K562 (cell line): ENCODE measurements around the gene ZNRD2. TPM values are rescaled to one million over a fixed set of nuclear protein-coding genes. Genes with fewer than 3 reads are reported as not detected.

Source experiments
- ATAC-seq: fragments of 200-7000 bp; cut with Tn5 transposase; 3 replicates; pipeline ENCODE4 v1.9.1; 2020; ENCODE audit warnings: moderate library complexity
- BruUV-seq: library from RNA; stranded (reverse); fragments of 400-500 nt; replicated peaks from 2 replicates; lab custom pipeline; 2021; lab: Mats Ljungman, UMichigan
- CTCF ChIA-PET: fragments of 300-600 bp; formaldehyde crosslinking; extraction: SDS; loops from one replicate; lab custom pipeline; 2021; ENCODE audit warnings: low intra/inter-chr PET ratio; lab: Yijun Ruan, JAX
- POLR2A ChIA-PET: fragments of 300-600, 350-650 bp; sonication (Branson Sonifier 250); formaldehyde crosslinking; extraction: SDS; loops from one replicate; lab custom pipeline; 2021; ENCODE audit warnings: antibody characterized with exemption, inconsistent platforms; lab: Yijun Ruan, JAX
- DNase-seq, 4 experiments: peaks; one replicate each; pipeline versions ENCODE4 v3.0.0 to v3.0.0-alpha.2; 2011 to 2018; ENCODE audit warnings: low spot score in 3 of 4, mixed read lengths in 3 of 4; ENCODE audit errors: extremely low read depth in 1 of 4
- FAIRE-seq: peaks from 2 replicates; lab custom pipeline; 2011; peaks lifted over from hg19 to GRCh38; lab: Jason Lieb, UNC
- H2AFZ ChIP-seq: 2 replicates; pipeline ENCODE4 v1.6.0; 2011; ENCODE audit warnings: low read depth, low read length, control low read depth, inconsistent platforms
- H3K27ac ChIP-seq: fragments of 200-600 bp; 3 replicates; pipeline ENCODE4 v1.8.0; 2011; ENCODE audit warnings: low read depth, mild to moderate bottlenecking, control low read depth, inconsistent platforms, low read length, moderate library complexity, mixed read lengths; ENCODE audit errors: extremely low read depth
- H3K27me3 ChIP-seq, 2 experiments: fragments of 300-600 bp in 1 of 2; 2 replicates in 1 of 2; 3 replicates in 1 of 2; pipeline versions ENCODE4 v1.6.0 to v1.8.0; 2011; ENCODE audit warnings: inconsistent platforms in 2 of 2, low read length in 2 of 2, mild to moderate bottlenecking in 1 of 2, mixed read lengths in 1 of 2, moderate library complexity in 1 of 2; ENCODE audit not compliant: control insufficient read depth in 2 of 2, insufficient read depth in 2 of 2
- H3K36me3 ChIP-seq: fragments of 300-600 bp; 3 replicates; pipeline ENCODE4 v1.8.0; 2011; ENCODE audit warnings: mild to moderate bottlenecking, low read length, inconsistent platforms; ENCODE audit not compliant: control insufficient read depth, insufficient read depth
- H3K4me1 ChIP-seq, 2 experiments: fragments of 200-600 bp in 1 of 2; replicated peaks in 1 of 2; 2 replicates in 1 of 2; 3 replicates in 1 of 2; pipeline versions ENCODE4 v1.5.1 to v1.8.0; 2011; ENCODE audit warnings: inconsistent platforms in 2 of 2, low read length in 2 of 2, mild to moderate bottlenecking in 1 of 2, mixed read lengths in 1 of 2, moderate library complexity in 1 of 2; ENCODE audit not compliant: control insufficient read depth in 2 of 2, insufficient read depth in 2 of 2
- H3K4me2 ChIP-seq: 2 replicates; pipeline ENCODE4 v1.6.1; 2011; ENCODE audit warnings: low read length, control low read depth, inconsistent platforms, mixed read lengths; ENCODE audit not compliant: insufficient read depth
- H3K4me3 ChIP-seq: fragments of 200-600 bp; sonication (generic), shearing (Covaris generic); 2 replicates; pipeline ENCODE4 v1.5.1; 2016; ENCODE audit warnings: control low read depth, inconsistent platforms
- H3K79me2 ChIP-seq: fragments of 200-600 bp; 3 replicates; pipeline ENCODE4 v1.8.0; 2011; ENCODE audit warnings: low read length, inconsistent platforms; ENCODE audit not compliant: control insufficient read depth, insufficient read depth
- H3K9ac ChIP-seq, 2 experiments: 2 replicates each; pipeline versions ENCODE4 v1.6.0 to v1.6.1; 2011; ENCODE audit warnings: low read depth in 2 of 2, low read length in 2 of 2, control low read depth in 1 of 2, inconsistent platforms in 1 of 2, mild to moderate bottlenecking in 1 of 2, mixed read lengths in 1 of 2; ENCODE audit not compliant: insufficient read depth in 1 of 2
- H3K9me1 ChIP-seq: one replicate; pipeline ENCODE4 v1.6.0; 2011; ENCODE audit warnings: inconsistent platforms, mild to moderate bottlenecking, low read length, moderate library complexity; ENCODE audit not compliant: control insufficient read depth, insufficient read depth
- H3K9me3 ChIP-seq: replicated peaks from 2 replicates; pipeline ENCODE4 v1.5.1; 2011; ENCODE audit warnings: low read depth, low read length, inconsistent platforms; ENCODE audit not compliant: control insufficient read depth, insufficient read depth
- H4K20me1 ChIP-seq: replicated peaks from 2 replicates; pipeline ENCODE4 v1.6.1; 2011; ENCODE audit warnings: low read length, inconsistent platforms, mixed read lengths; ENCODE audit not compliant: control insufficient read depth, insufficient read depth
- CC2D1A ChIP-seq: fragments of 450-650 bp; IDR thresholded peaks from 2 replicates; pipeline ENCODE4 v1.6.1; 2017; ENCODE audit warnings: mild to moderate bottlenecking
- ESRRA ChIP-seq: fragments of 450-650 bp; IDR thresholded peaks from 2 replicates; pipeline ENCODE4 v1.6.1; 2014; ENCODE audit warnings: low read depth, mild to moderate bottlenecking, moderate library complexity, borderline replicate concordance
- FOXK2 ChIP-seq, 2 experiments: fragments of 450-650 bp; IDR thresholded peaks in 1 of 2; conservative IDR thresholded peaks in 1 of 2; 2 replicates each; pipeline ENCODE4 v1.6.1; 2016; ENCODE audit warnings: low read depth in 2 of 2, mild to moderate bottlenecking in 1 of 2
- GABPB1 ChIP-seq: sonication (generic); formaldehyde crosslinking; IDR thresholded peaks from 2 replicates; pipeline ENCODE4 v1.8.0; 2022; ENCODE audit warnings: mild to moderate bottlenecking, missing genetic modification reagents
- MTF1 ChIP-seq: fragments of 250-450 bp; sonication (Bioruptor Pico); IDR thresholded peaks from 2 replicates; pipeline ENCODE4 v1.9.0; 2021; ENCODE audit warnings: moderate library complexity, mild to moderate bottlenecking, inconsistent platforms, borderline replicate concordance
- POLR2AphosphoS2 ChIP-seq: IDR thresholded peaks from 2 replicates; pipeline ENCODE4 v1.6.1; 2012; ENCODE audit warnings: low read length, improper control_type of control experiment
- RBFOX2 ChIP-seq: fragments of 200-400 bp; formaldehyde crosslinking; IDR thresholded peaks from 2 replicates; pipeline ENCODE4 v1.6.1; 2017; ENCODE audit warnings: low read depth, mild to moderate bottlenecking, low read length, moderate library complexity
- ZNF695 ChIP-seq: fragments of 450-650 bp; formaldehyde crosslinking; IDR thresholded peaks from 2 replicates; pipeline ENCODE4 v1.4.0; 2020; ENCODE audit warnings: mild to moderate bottlenecking, moderate library complexity
- WGBS: fragments of 100-300 bp; shearing (Covaris generic); methylation state at CpG from one replicate; pipeline ENCODE4 v1.1.6; 2016; ENCODE audit warnings: low coverage, mixed read lengths; ENCODE audit not compliant: insufficient coverage; ENCODE audit errors: missing lambda C conversion rate; 5-methylcytosine and 5-hydroxymethylcytosine counted together
- in situ Hi-C: fragments of 300-500 bp; cut with MboI; formaldehyde crosslinking; loops from 4 replicates; pipeline ENCODE4 v1.15.0; 2018; ENCODE audit warnings: inconsistent platforms, mixed read lengths
- intact Hi-C: fragments of 100-400 bp; cut with micrococcal nuclease; formaldehyde crosslinking; loops from 2 replicates; pipeline ENCODE4 v1.14.2; 2022
- polyA plus RNA-seq, 8 experiments: library from polyadenylated mRNA; depleted of rRNA in 4 of 8; stranded (reverse) in 5 of 8; unstranded in 3 of 8; fragments of >200 nt; fragmentation: Nextera tagmentation in 2 of 8; fragmentation: Illumina TruSeq in 1 of 8; extraction: Ambion mirVana in 2 of 8; extraction: Trizol in 1 of 8; gene quantifications; 2 replicates each; pipeline versions ENCODE4 v1.2.1 to v1.2.3, GENCODE V29; 2011 to 2014; ENCODE audit warnings: inconsistent platforms in 1 of 8, missing spikeins in 1 of 8
- total RNA-seq, 7 experiments: library from RNA; depleted of rRNA in 6 of 7; stranded (reverse); fragments of >200 nt in 6 of 7; fragmentation: Illumina TruSeq in 2 of 7; extraction: Trizol in 2 of 7; gene quantifications; 2 replicates each; pipeline versions ENCODE4 v1.2.1 to v1.2.3, GENCODE V29; 2011 to 2021; ENCODE audit warnings: low replicate concordance in 1 of 7
- TF ChIP-seq, protein P1 (sequence below): IDR thresholded peaks from 2 replicates; pipeline ENCODE4 v1.6.1; 2011; ENCODE audit not compliant: insufficient read length; ENCODE audit errors: extremely low read depth
- TF ChIP-seq, protein P2 (sequence below): fragments of 150-350 bp; IDR thresholded peaks from 2 replicates; pipeline ENCODE4 v1.6.1; 2014; ENCODE audit warnings: low read depth, mild to moderate bottlenecking, low read length, borderline replicate concordance

Gene ZNRD2
- total and polyA plus RNA-seq, 9 of the 15 experiments (the other 6 are each of a cell fraction or from before 2014, with no cell fraction given) = 13.4 to 129 (median 60.4) TPM

DNA sequence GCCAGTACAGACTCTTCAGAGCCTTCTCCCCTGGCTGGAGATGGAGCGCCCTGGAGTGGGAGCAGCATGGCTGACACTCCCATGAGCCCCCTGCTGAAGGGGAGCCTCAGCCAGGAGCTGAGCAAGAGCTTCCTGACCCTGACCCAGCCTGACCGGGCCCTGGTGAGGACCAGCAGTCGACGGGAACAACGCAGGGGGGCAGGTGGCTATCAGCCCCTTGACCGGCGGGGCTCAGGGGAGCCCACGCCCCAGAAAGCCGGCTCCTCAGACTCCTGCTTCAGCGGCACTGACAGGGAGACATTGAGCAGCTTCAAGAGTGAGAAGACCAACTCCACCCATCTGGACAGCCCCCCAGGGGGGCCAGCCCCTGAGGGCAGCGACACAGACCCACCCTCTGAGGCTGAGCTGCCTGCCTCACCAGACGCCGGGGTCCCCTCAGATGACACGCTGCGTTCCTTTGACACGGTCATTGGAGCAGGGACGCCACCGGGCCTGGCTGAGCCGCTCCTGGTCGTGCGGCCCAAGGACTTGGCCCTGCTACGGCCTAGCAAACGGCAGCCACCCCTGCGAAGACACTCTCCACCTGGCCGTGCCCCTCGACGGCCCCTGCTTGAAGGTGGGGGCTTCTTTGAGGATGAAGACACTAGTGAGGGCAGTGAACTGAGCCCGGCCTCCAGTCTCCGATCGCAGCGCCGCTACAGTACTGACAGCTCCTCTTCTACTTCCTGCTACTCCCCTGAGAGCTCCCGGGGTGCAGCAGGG lies 47.9 kb downstream of the ZNRD2 start:
- no peaks in the 10 kb centered on the region for H3K27me3 ChIP-seq
- H4K20me1 ChIP-seq = no peaks in the 10 kb centered on the region; the same call in 1 of the 2 replicates
- H3K27ac ChIP-seq = no peak overlapping the region
- ATAC-seq (no peak), FAIRE-seq (no peak), DNase-seq (no peak)
- POLR2A ChIA-PET = interaction anchor here (0.7 to 1.0 kb wide), 2 partner anchors 9 to 14 kb away, joined by 3 to 5 read pairs; no protein-coding TSS in a partner anchor
- CTCF ChIA-PET = no interaction called here
- H3K9me1 ChIP-seq = no peaks in the 10 kb centered on the region
- TF ChIP-seq CC2D1A (no peak), RBFOX2 (peak; percentile 14; the same call in 1 of the 2 replicates)
- peaks cover 43% of the 10 kb centered on the region for H3K79me2 ChIP-seq
- H3K9me3 ChIP-seq = no peaks in the 10 kb centered on the region
- intact Hi-C loops = no loop called here
- H3K4me1 ChIP-seq = peaks cover 8 to 55% of the 10 kb centered on the region in 2 experiments; a peak in 4 of 5 replicates
- WGBS = 94% methylated on average over 29 of the region's 33 CpGs
- H2AFZ ChIP-seq = no peak overlapping the region
- no peak overlapping the region for H3K4me2 ChIP-seq
- H3K36me3 ChIP-seq = peaks cover 59% of the 10 kb centered on the region; the same call in 2 of the 3 replicates
- in situ Hi-C loops = no loop called here
- BruUV-seq = no TSS peak
- peak overlapping the region in 1 of 2 experiments; percentile 97; a peak in 2 of 4 replicates for H3K9ac ChIP-seq
- no peak overlapping the region for H3K4me3 ChIP-seq

- CTCF ChIA-PET = no interaction called here
- intact Hi-C loops (no loop called here), in situ Hi-C loops (no loop called here)
- Histone ChIP-seq H3K9ac (no peak overlapping the region), H3K4me3 (no peak overlapping the region), H3K27me3 (no peaks in the 10 kb centered on the region), H3K9me1 (no peaks in the 10 kb centered on the region), H4K20me1 (no peaks in the 10 kb centered on the region; the same call in 1 of the 2 replicates), H3K36me3 (peaks cover 65% of the 10 kb centered on the region; the same call in 2 of the 3 replicates), H3K4me1 (peaks cover 6 to 49% of the 10 kb centered on the region in 2 experiments; a peak in 3 of 5 replicates), H2AFZ (no peak overlapping the region), H3K79me2 (peaks cover 37% of the 10 kb centered on the region), H3K4me2 (no peak overlapping the region), H3K9me3 (no peaks in the 10 kb centered on the region), H3K27ac (no peak overlapping the region)
- DNase-seq = no peak
- POLR2A ChIA-PET = interaction anchor here (0.6 to 0.9 kb wide), 3 partner anchors 12 to 59 kb away, joined by 3 to 4 read pairs (median 3); no protein-coding TSS in a partner anchor
- ATAC-seq = no peak
- WGBS = 92% methylated on average over 14 of the region's 14 CpGs
- FAIRE-seq = no peak
- BruUV-seq = no TSS peak
- TF ChIP-seq, protein P1, sequence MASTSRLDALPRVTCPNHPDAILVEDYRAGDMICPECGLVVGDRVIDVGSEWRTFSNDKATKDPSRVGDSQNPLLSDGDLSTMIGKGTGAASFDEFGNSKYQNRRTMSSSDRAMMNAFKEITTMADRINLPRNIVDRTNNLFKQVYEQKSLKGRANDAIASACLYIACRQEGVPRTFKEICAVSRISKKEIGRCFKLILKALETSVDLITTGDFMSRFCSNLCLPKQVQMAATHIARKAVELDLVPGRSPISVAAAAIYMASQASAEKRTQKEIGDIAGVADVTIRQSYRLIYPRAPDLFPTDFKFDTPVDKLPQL = no peak
- TF ChIP-seq GABPB1 (CRISPR knock-in tag) = no peak
- no peak for TF ChIP-seq ESRRA
- TF ChIP-seq ZNF695 (CRISPR knock-in tag) = no peak
- TF ChIP-seq POLR2AphosphoS2 = no peak
- no peak for TF ChIP-seq FOXK2 (conservative IDR thresholded peaks at IDR 0.05 in 1 of 2, IDR thresholded peaks at IDR 0.05 in 1 of 2; ENCODE audit: low read depth in 2 of 2)
- no peak for TF ChIP-seq MTF1 (CRISPR knock-in tag)
- TF ChIP-seq, protein P2, sequence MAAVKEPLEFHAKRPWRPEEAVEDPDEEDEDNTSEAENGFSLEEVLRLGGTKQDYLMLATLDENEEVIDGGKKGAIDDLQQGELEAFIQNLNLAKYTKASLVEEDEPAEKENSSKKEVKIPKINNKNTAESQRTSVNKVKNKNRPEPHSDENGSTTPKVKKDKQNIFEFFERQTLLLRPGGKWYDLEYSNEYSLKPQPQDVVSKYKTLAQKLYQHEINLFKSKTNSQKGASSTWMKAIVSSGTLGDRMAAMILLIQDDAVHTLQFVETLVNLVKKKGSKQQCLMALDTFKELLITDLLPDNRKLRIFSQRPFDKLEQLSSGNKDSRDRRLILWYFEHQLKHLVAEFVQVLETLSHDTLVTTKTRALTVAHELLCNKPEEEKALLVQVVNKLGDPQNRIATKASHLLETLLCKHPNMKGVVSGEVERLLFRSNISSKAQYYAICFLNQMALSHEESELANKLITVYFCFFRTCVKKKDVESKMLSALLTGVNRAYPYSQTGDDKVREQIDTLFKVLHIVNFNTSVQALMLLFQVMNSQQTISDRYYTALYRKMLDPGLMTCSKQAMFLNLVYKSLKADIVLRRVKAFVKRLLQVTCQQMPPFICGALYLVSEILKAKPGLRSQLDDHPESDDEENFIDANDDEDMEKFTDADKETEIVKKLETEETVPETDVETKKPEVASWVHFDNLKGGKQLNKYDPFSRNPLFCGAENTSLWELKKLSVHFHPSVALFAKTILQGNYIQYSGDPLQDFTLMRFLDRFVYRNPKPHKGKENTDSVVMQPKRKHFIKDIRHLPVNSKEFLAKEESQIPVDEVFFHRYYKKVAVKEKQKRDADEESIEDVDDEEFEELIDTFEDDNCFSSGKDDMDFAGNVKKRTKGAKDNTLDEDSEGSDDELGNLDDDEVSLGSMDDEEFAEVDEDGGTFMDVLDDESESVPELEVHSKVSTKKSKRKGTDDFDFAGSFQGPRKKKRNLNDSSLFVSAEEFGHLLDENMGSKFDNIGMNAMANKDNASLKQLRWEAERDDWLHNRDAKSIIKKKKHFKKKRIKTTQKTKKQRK = no peak
Measured at GRCh38 chr11:65618763-65619162, 48.5 kb downstream of the ZNRD2 start.
